Measurements from ENCODE around the gene ARHGDIA.
"Not testable (repeated sequence)": the region's sequence is repeated elsewhere in the genome, so short reads cannot be mapped to it uniquely, and the experiment has no call there.

The ARHGDIA gene

GRCh38 chr17:81842725-81843504 is 28.2 kb downstream of the ARHGDIA start:
- no peak for DNase-seq

- no peak for DNase-seq
Observed at GRCh38 chr17:81842378-81842724, 28.8 kb downstream of the ARHGDIA start.

GRCh38 chr17:81841866-81842265 is 29.3 kb downstream of the ARHGDIA start:
- no peak for DNase-seq

- no peak for DNase-seq
Observed at GRCh38 chr17:81840826-81841778, 30.0 kb downstream of the ARHGDIA start.

GRCh38 chr17:81840059-81840458 is 31.1 kb downstream of the ARHGDIA start:
- DNase-seq, result not testable (repeated sequence)

GRCh38 chr17:81839301-81839700 is 31.8 kb downstream of the ARHGDIA start:
- no peak for DNase-seq

- no peak for DNase-seq
Observed at GRCh38 chr17:81838753-81839255, 32.3 kb downstream of the ARHGDIA start.

- no peak for DNase-seq
Observed at GRCh38 chr17:81837641-81838040, 33.5 kb downstream of the ARHGDIA start.

GRCh38 chr17:81834831-81835267 is 36.3 kb downstream of the ARHGDIA start, which contains the start of gene PPP1R27:
PPP1R27 (minus strand) TSS chr17:81835050; CDS start chr17:81834953, 97 bp downstream.
- DNase-seq, result no peak

- DNase-seq, result no peak
Observed at GRCh38 chr17:81833921-81834830, 37.0 kb downstream of the ARHGDIA start.

GRCh38 chr17:81833160-81833920 is 37.8 kb downstream of the ARHGDIA start, which contains the start of gene MCRIP1:
MCRIP1 (minus strand) TSS chr17:81833291; CDS start chr17:81824506, 8,785 bp downstream.
- DNase-seq, result peak; percentile 96 to 97

- DNase-seq, result peak in 1 of 2 experiments; percentile 64
Observed at GRCh38 chr17:81832608-81833159, 38.5 kb downstream of the ARHGDIA start.

GRCh38 chr17:81831957-81832607 is 39.1 kb downstream of the ARHGDIA start:
- DNase-seq, result peak in 1 of 2 experiments; percentile 59

GRCh38 chr17:81831563-81831956 is 39.6 kb downstream of the ARHGDIA start:
- DNase-seq, result no peak

GRCh38 chr17:81829858-81830257 is 41.3 kb downstream of the ARHGDIA start:
- no peak for DNase-seq

GRCh38 chr17:81828656-81829055 is 42.5 kb downstream of the ARHGDIA start:
- DNase-seq, result no peak

GRCh38 chr17:81825841-81826466 is 45.2 kb downstream of the ARHGDIA start:
- DNase-seq, result no peak

- no peak for DNase-seq
Observed at GRCh38 chr17:81824595-81824994, 46.5 kb downstream of the ARHGDIA start.

GRCh38 chr17:81823820-81824550 is 47.2 kb downstream of the ARHGDIA start:
- DNase-seq, result no peak

Measured in SHP77 (cell line).